IPS-18c (cell line): Measurements from ENCODE around the gene GPD2.
"Not testable (repeated sequence)": the region's sequence is repeated elsewhere in the genome, so short reads cannot be mapped to it uniquely, and the experiment has no call there.

ENCODE experiments used
- H3K4me3 ChIP-seq: 2 replicates; pipeline ENCODE4 v1.7.0; 2013; ENCODE audit warnings: low read depth, mild to moderate bottlenecking, low read length, moderate library complexity; ENCODE audit not compliant: insufficient read depth
- H3K9me3 ChIP-seq: one replicate; pipeline ENCODE4 v1.6.1; 2013; ENCODE audit warnings: mild to moderate bottlenecking, low read length, moderate library complexity; ENCODE audit not compliant: control insufficient read depth, insufficient read depth

Gene GPD2

GRCh38 chr2:156589381-156590079 lies 153.4 kb downstream of the GPD2 start:
- no peaks in the 10 kb centered on the region for H3K9me3 ChIP-seq
- H3K4me3 ChIP-seq: no peak overlapping the region

- Histone ChIP-seq H3K4me3 (no peak overlapping the region), H3K9me3 (no peaks in the 10 kb centered on the region)
These were observed 154.0 kb downstream of the GPD2 start for GRCh38 chr2:156590085-156590739.

GRCh38 chr2:156592809-156593593 lies 156.8 kb downstream of the GPD2 start:
- H3K4me3 ChIP-seq: no peak overlapping the region
- H3K9me3 ChIP-seq: no peaks in the 10 kb centered on the region

- no peaks in the 10 kb centered on the region for H3K9me3 ChIP-seq
- no peak overlapping the region for H3K4me3 ChIP-seq
These were observed 157.4 kb downstream of the GPD2 start for GRCh38 chr2:156593594-156593921.

GRCh38 chr2:156598563-156598962 lies 162.4 kb downstream of the GPD2 start:
- H3K9me3 ChIP-seq: no peaks in the 10 kb centered on the region
- no peak overlapping the region for H3K4me3 ChIP-seq

- no peak overlapping the region for H3K4me3 ChIP-seq
- H3K9me3 ChIP-seq: no peaks in the 10 kb centered on the region
These were observed 164.0 kb downstream of the GPD2 start for GRCh38 chr2:156600196-156600595.

- Histone ChIP-seq H3K9me3 (no peaks in the 10 kb centered on the region), H3K4me3 (no peak overlapping the region)
These were observed 165.8 kb downstream of the GPD2 start for GRCh38 chr2:156601855-156602551.

- no peak overlapping the region for H3K4me3 ChIP-seq
- H3K9me3 ChIP-seq: no peaks in the 10 kb centered on the region
These were observed 166.4 kb downstream of the GPD2 start for GRCh38 chr2:156602552-156602933.

- H3K9me3 ChIP-seq: no peaks in the 10 kb centered on the region
- H3K4me3 ChIP-seq: no peak overlapping the region
These were observed 179.7 kb downstream of the GPD2 start for GRCh38 chr2:156615836-156616322.

GRCh38 chr2:156618071-156618470 lies 181.9 kb downstream of the GPD2 start:
- not testable (repeated sequence) for H3K9me3 ChIP-seq, H3K4me3 ChIP-seq

- H3K9me3 ChIP-seq: no peaks in the 10 kb centered on the region
These were observed 182.9 kb downstream of the GPD2 start for GRCh38 chr2:156619021-156619539.

GRCh38 chr2:156622491-156622890 lies 186.3 kb downstream of the GPD2 start:
- no peaks in the 10 kb centered on the region for H3K9me3 ChIP-seq
- H3K4me3 ChIP-seq: no peak overlapping the region

More at GRCh38 chr2:156619021-156619539, 182.9 kb downstream of the GPD2 start:
- H3K4me3 ChIP-seq: no peak overlapping the region

- no peaks in the 10 kb centered on the region for H3K9me3 ChIP-seq
- no peak overlapping the region for H3K4me3 ChIP-seq
These were observed 189.4 kb downstream of the GPD2 start for GRCh38 chr2:156625360-156626170.

- Histone ChIP-seq H3K9me3 (no peaks in the 10 kb centered on the region), H3K4me3 (no peak overlapping the region)
These were observed 190.8 kb downstream of the GPD2 start for GRCh38 chr2:156626931-156627330.

GRCh38 chr2:156630579-156631337 lies 194.6 kb downstream of the GPD2 start:
- Histone ChIP-seq H3K9me3 (no peaks in the 10 kb centered on the region), H3K4me3 (no peak overlapping the region; the same call in 1 of the 2 replicates)

- no peak overlapping the region for H3K4me3 ChIP-seq
- no peaks in the 10 kb centered on the region for H3K9me3 ChIP-seq
These were observed 199.5 kb downstream of the GPD2 start for GRCh38 chr2:156635646-156636045.
